K562 (cell line): ENCODE measurements around the gene PCK2. TPM values are rescaled to one million over a fixed set of nuclear protein-coding genes. Genes with fewer than 3 reads are reported as not detected.

Source experiments
- ATAC-seq: fragments of 200-7000 bp; cut with Tn5 transposase; 3 replicates; pipeline ENCODE4 v1.9.1; 2020; ENCODE audit warnings: moderate library complexity
- BruUV-seq: library from RNA; stranded (reverse); fragments of 400-500 nt; replicated peaks from 2 replicates; lab custom pipeline; 2021; lab: Mats Ljungman, UMichigan
- CTCF ChIA-PET: fragments of 300-600 bp; formaldehyde crosslinking; extraction: SDS; loops from one replicate; lab custom pipeline; 2021; ENCODE audit warnings: low intra/inter-chr PET ratio; lab: Yijun Ruan, JAX
- POLR2A ChIA-PET: fragments of 300-600, 350-650 bp; sonication (Branson Sonifier 250); formaldehyde crosslinking; extraction: SDS; loops from one replicate; lab custom pipeline; 2021; ENCODE audit warnings: antibody characterized with exemption, inconsistent platforms; lab: Yijun Ruan, JAX
- DNase-seq, 4 experiments: peaks; one replicate each; pipeline versions ENCODE4 v3.0.0 to v3.0.0-alpha.2; 2011 to 2018; ENCODE audit warnings: low spot score in 3 of 4, mixed read lengths in 3 of 4; ENCODE audit errors: extremely low read depth in 1 of 4
- FAIRE-seq: peaks from 2 replicates; lab custom pipeline; 2011; peaks lifted over from hg19 to GRCh38; lab: Jason Lieb, UNC
- H2AFZ ChIP-seq: 2 replicates; pipeline ENCODE4 v1.6.0; 2011; ENCODE audit warnings: low read depth, low read length, control low read depth, inconsistent platforms
- H3K27ac ChIP-seq: fragments of 200-600 bp; 3 replicates; pipeline ENCODE4 v1.8.0; 2011; ENCODE audit warnings: low read depth, mild to moderate bottlenecking, control low read depth, inconsistent platforms, low read length, moderate library complexity, mixed read lengths; ENCODE audit errors: extremely low read depth
- H3K27me3 ChIP-seq, 2 experiments: fragments of 300-600 bp in 1 of 2; 2 replicates in 1 of 2; 3 replicates in 1 of 2; pipeline versions ENCODE4 v1.6.0 to v1.8.0; 2011; ENCODE audit warnings: inconsistent platforms in 2 of 2, low read length in 2 of 2, mild to moderate bottlenecking in 1 of 2, mixed read lengths in 1 of 2, moderate library complexity in 1 of 2; ENCODE audit not compliant: control insufficient read depth in 2 of 2, insufficient read depth in 2 of 2
- H3K36me3 ChIP-seq: fragments of 300-600 bp; 3 replicates; pipeline ENCODE4 v1.8.0; 2011; ENCODE audit warnings: mild to moderate bottlenecking, low read length, inconsistent platforms; ENCODE audit not compliant: control insufficient read depth, insufficient read depth
- H3K4me1 ChIP-seq, 2 experiments: fragments of 200-600 bp in 1 of 2; replicated peaks in 1 of 2; 2 replicates in 1 of 2; 3 replicates in 1 of 2; pipeline versions ENCODE4 v1.5.1 to v1.8.0; 2011; ENCODE audit warnings: inconsistent platforms in 2 of 2, low read length in 2 of 2, mild to moderate bottlenecking in 1 of 2, mixed read lengths in 1 of 2, moderate library complexity in 1 of 2; ENCODE audit not compliant: control insufficient read depth in 2 of 2, insufficient read depth in 2 of 2
- H3K4me2 ChIP-seq: 2 replicates; pipeline ENCODE4 v1.6.1; 2011; ENCODE audit warnings: low read length, control low read depth, inconsistent platforms, mixed read lengths; ENCODE audit not compliant: insufficient read depth
- H3K4me3 ChIP-seq: fragments of 200-600 bp; sonication (generic), shearing (Covaris generic); 2 replicates; pipeline ENCODE4 v1.5.1; 2016; ENCODE audit warnings: control low read depth, inconsistent platforms
- H3K79me2 ChIP-seq: fragments of 200-600 bp; 3 replicates; pipeline ENCODE4 v1.8.0; 2011; ENCODE audit warnings: low read length, inconsistent platforms; ENCODE audit not compliant: control insufficient read depth, insufficient read depth
- H3K9ac ChIP-seq, 2 experiments: 2 replicates each; pipeline versions ENCODE4 v1.6.0 to v1.6.1; 2011; ENCODE audit warnings: low read depth in 2 of 2, low read length in 2 of 2, control low read depth in 1 of 2, inconsistent platforms in 1 of 2, mild to moderate bottlenecking in 1 of 2, mixed read lengths in 1 of 2; ENCODE audit not compliant: insufficient read depth in 1 of 2
- H3K9me1 ChIP-seq: one replicate; pipeline ENCODE4 v1.6.0; 2011; ENCODE audit warnings: inconsistent platforms, mild to moderate bottlenecking, low read length, moderate library complexity; ENCODE audit not compliant: control insufficient read depth, insufficient read depth
- H3K9me3 ChIP-seq: replicated peaks from 2 replicates; pipeline ENCODE4 v1.5.1; 2011; ENCODE audit warnings: low read depth, low read length, inconsistent platforms; ENCODE audit not compliant: control insufficient read depth, insufficient read depth
- H4K20me1 ChIP-seq: replicated peaks from 2 replicates; pipeline ENCODE4 v1.6.1; 2011; ENCODE audit warnings: low read length, inconsistent platforms, mixed read lengths; ENCODE audit not compliant: control insufficient read depth, insufficient read depth
- ESRRB ChIP-seq: fragments of 250-450 bp; sonication (Bioruptor Pico); IDR thresholded peaks from 2 replicates; pipeline ENCODE4 v1.5.0; 2020; ENCODE audit warnings: mild to moderate bottlenecking, moderate library complexity, borderline replicate concordance
- HMG20B ChIP-seq: fragments of 250-450 bp; sonication (Bioruptor Pico); IDR thresholded peaks from 2 replicates; pipeline ENCODE4 v1.5.0; 2021; ENCODE audit warnings: mild to moderate bottlenecking
- HMGN3 ChIP-seq: IDR thresholded peaks from 2 replicates; pipeline ENCODE4 v1.6.1; 2011; ENCODE audit warnings: borderline replicate concordance, low read depth, mild to moderate bottlenecking, mixed read lengths, low read length; ENCODE audit not compliant: insufficient read length; ENCODE audit errors: extremely low read depth
- MCM5 ChIP-seq: fragments of 450-650 bp; IDR thresholded peaks from 2 replicates; pipeline ENCODE4 v1.6.1; 2016; ENCODE audit warnings: low read depth
- MEF2D ChIP-seq: conservative IDR thresholded peaks from 2 replicates; pipeline ENCODE4 v1.6.1; 2016; ENCODE audit warnings: low read depth, missing genetic modification characterization, missing compliant biosample characterization
- SLC30A9 ChIP-seq: fragments of 250-450 bp; sonication (Bioruptor Pico); IDR thresholded peaks from 2 replicates; pipeline ENCODE4 v1.8.0; 2022; ENCODE audit warnings: mild to moderate bottlenecking, moderate library complexity
- SMARCA4 ChIP-seq: fragments of 450-650 bp; IDR thresholded peaks from 2 replicates; pipeline ENCODE4 v1.6.1; 2016
- SRSF3 ChIP-seq: fragments of 200-400 bp; formaldehyde crosslinking; IDR thresholded peaks from 2 replicates; pipeline ENCODE4 v1.6.1; 2016; ENCODE audit warnings: mild to moderate bottlenecking, low read length, moderate library complexity; ENCODE audit not compliant: insufficient read depth
- ZNF589 ChIP-seq: fragments of 200-800 bp; sonication (Bioruptor generic); IDR thresholded peaks from 2 replicates; pipeline ENCODE4 v1.6.1; 2016; ENCODE audit warnings: low read depth, missing genetic modification characterization, missing compliant biosample characterization
- WGBS: fragments of 100-300 bp; shearing (Covaris generic); methylation state at CpG from one replicate; pipeline ENCODE4 v1.1.6; 2016; ENCODE audit warnings: low coverage, mixed read lengths; ENCODE audit not compliant: insufficient coverage; ENCODE audit errors: missing lambda C conversion rate; 5-methylcytosine and 5-hydroxymethylcytosine counted together
- in situ Hi-C: fragments of 300-500 bp; cut with MboI; formaldehyde crosslinking; loops from 4 replicates; pipeline ENCODE4 v1.15.0; 2018; ENCODE audit warnings: inconsistent platforms, mixed read lengths
- intact Hi-C: fragments of 100-400 bp; cut with micrococcal nuclease; formaldehyde crosslinking; loops from 2 replicates; pipeline ENCODE4 v1.14.2; 2022
- polyA plus RNA-seq, 8 experiments: library from polyadenylated mRNA; depleted of rRNA in 4 of 8; stranded (reverse) in 5 of 8; unstranded in 3 of 8; fragments of >200 nt; fragmentation: Nextera tagmentation in 2 of 8; fragmentation: Illumina TruSeq in 1 of 8; extraction: Ambion mirVana in 2 of 8; extraction: Trizol in 1 of 8; gene quantifications; 2 replicates each; pipeline versions ENCODE4 v1.2.1 to v1.2.3, GENCODE V29; 2011 to 2014; ENCODE audit warnings: inconsistent platforms in 1 of 8, missing spikeins in 1 of 8
- total RNA-seq, 7 experiments: library from RNA; depleted of rRNA in 6 of 7; stranded (reverse); fragments of >200 nt in 6 of 7; fragmentation: Illumina TruSeq in 2 of 7; extraction: Trizol in 2 of 7; gene quantifications; 2 replicates each; pipeline versions ENCODE4 v1.2.1 to v1.2.3, GENCODE V29; 2011 to 2021; ENCODE audit warnings: low replicate concordance in 1 of 7
- TF ChIP-seq, protein P1 (sequence below): sonication (generic); formaldehyde crosslinking; IDR thresholded peaks from 2 replicates; pipeline ENCODE4 v1.8.1; 2023; ENCODE audit warnings: missing genetic modification reagents, mild to moderate bottlenecking, borderline replicate concordance
- TF ChIP-seq, protein P2 (sequence below): fragments of 250-450 bp; sonication (Bioruptor Pico); IDR thresholded peaks from 2 replicates; pipeline ENCODE4 v1.8.0; 2022; ENCODE audit warnings: moderate library complexity, mild to moderate bottlenecking, inconsistent platforms

Gene PCK2
- total and polyA plus RNA-seq, 9 of the 15 experiments (the other 6 are each of a cell fraction or from before 2014, with no cell fraction given): 3.3 to 60.9 (median 30.4) TPM

DNA sequence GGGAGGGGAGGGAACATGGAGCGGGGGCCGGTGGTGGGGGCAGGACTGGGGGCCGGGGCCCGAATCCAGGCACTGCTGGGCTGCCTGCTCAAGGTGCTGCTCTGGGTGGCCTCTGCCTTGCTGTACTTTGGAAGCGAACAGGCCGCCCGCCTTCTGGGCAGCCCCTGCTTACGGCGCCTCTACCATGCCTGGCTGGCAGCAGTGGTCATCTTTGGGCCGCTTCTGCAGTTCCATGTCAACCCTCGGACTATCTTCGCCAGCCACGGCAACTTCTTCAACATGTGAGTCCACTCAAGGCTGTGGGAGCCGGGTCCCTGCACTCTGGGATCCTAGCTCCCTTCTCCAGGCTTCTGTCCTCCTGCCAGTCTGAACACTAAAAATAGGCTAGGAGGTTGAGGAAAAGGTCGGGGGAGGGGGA lies 37.4 kb downstream of the PCK2 start (continued):
- TF ChIP-seq, protein P1, sequence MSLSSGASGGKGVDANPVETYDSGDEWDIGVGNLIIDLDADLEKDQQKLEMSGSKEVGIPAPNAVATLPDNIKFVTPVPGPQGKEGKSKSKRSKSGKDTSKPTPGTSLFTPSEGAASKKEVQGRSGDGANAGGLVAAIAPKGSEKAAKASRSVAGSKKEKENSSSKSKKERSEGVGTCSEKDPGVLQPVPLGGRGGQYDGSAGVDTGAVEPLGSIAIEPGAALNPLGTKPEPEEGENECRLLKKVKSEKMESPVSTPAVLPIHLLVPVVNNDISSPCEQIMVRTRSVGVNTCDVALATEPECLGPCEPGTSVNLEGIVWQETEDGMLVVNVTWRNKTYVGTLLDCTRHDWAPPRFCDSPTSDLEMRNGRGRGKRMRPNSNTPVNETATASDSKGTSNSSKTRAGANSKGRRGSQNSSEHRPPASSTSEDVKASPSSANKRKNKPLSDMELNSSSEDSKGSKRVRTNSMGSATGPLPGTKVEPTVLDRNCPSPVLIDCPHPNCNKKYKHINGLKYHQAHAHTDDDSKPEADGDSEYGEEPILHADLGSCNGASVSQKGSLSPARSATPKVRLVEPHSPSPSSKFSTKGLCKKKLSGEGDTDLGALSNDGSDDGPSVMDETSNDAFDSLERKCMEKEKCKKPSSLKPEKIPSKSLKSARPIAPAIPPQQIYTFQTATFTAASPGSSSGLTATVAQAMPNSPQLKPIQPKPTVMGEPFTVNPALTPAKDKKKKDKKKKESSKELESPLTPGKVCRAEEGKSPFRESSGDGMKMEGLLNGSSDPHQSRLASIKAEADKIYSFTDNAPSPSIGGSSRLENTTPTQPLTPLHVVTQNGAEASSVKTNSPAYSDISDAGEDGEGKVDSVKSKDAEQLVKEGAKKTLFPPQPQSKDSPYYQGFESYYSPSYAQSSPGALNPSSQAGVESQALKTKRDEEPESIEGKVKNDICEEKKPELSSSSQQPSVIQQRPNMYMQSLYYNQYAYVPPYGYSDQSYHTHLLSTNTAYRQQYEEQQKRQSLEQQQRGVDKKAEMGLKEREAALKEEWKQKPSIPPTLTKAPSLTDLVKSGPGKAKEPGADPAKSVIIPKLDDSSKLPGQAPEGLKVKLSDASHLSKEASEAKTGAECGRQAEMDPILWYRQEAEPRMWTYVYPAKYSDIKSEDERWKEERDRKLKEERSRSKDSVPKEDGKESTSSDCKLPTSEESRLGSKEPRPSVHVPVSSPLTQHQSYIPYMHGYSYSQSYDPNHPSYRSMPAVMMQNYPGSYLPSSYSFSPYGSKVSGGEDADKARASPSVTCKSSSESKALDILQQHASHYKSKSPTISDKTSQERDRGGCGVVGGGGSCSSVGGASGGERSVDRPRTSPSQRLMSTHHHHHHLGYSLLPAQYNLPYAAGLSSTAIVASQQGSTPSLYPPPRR (CRISPR knock-in tag): no peak
- no peak for TF ChIP-seq ZNF589 (CRISPR knock-in tag)

DNA sequence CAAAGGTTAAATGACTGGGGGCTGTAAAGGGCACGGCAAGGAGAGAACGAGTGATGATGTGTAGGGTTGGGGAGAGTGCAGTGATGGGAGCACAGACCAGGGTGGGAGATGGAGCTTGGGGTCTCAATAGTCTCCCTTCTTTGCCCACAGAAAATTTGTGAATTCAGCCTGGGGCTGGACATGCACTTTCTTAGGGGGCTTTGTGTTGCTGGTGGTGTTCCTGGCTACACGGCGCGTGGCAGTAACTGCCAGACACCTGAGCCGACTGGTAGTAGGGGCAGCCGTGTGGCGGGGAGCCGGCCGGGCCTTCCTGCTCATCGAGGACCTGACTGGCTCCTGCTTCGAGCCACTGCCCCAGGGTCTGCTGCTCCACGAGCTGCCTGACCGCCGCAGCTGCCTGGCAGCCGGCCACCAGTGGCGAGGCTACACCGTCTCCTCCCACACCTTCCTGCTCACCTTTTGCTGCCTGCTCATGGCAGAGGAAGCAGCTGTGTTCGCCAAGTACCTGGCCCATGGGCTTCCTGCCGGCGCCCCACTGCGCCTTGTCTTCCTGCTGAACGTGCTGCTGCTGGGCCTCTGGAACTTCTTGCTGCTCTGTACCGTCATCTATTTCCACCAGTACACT lies 38.1 kb downstream of the PCK2 start:
- no peak for ATAC-seq
- Histone ChIP-seq H3K4me1 (peaks cover 7 to 29% of the 10 kb centered on the region in 2 experiments; a peak in 4 of 5 replicates), H3K36me3 (no peaks in the 10 kb centered on the region), H3K9me3 (no peaks in the 10 kb centered on the region), H3K4me2 (no peak overlapping the region), H3K9me1 (no peaks in the 10 kb centered on the region), H3K27ac (no peak overlapping the region), H4K20me1 (no peaks in the 10 kb centered on the region), H3K79me2 (peaks cover 4% of the 10 kb centered on the region; the same call in 2 of the 3 replicates), H2AFZ (no peak overlapping the region), H3K4me3 (no peak overlapping the region), H3K27me3 (no peaks in the 10 kb centered on the region), H3K9ac (peak overlapping the region in 1 of 2 experiments; percentile 76; a peak in 1 of 4 replicates)
- BruUV-seq: no TSS peak
- DNase-seq: no peak
- CTCF ChIA-PET: no interaction called here
- POLR2A ChIA-PET: interaction anchor here (0.6 to 0.7 kb wide), 3 partner anchors 29 to 193 kb away, joined by 3 to 4 read pairs (median 4); no protein-coding TSS in a partner anchor
- WGBS: 79% methylated on average over 13 of the region's 24 CpGs
- in situ Hi-C loops: no loop called here
- FAIRE-seq: no peak
- intact Hi-C loops: no loop called here
- TF ChIP-seq SLC30A9 (CRISPR knock-in tag) (no peak), HMG20B (no peak), MEF2D (tag) (no peak), SMARCA4 (no peak), ESRRB (CRISPR knock-in tag) (no peak), HMGN3 (no peak), SRSF3 (no peak), MCM5 (no peak)
- TF ChIP-seq, protein P2, sequence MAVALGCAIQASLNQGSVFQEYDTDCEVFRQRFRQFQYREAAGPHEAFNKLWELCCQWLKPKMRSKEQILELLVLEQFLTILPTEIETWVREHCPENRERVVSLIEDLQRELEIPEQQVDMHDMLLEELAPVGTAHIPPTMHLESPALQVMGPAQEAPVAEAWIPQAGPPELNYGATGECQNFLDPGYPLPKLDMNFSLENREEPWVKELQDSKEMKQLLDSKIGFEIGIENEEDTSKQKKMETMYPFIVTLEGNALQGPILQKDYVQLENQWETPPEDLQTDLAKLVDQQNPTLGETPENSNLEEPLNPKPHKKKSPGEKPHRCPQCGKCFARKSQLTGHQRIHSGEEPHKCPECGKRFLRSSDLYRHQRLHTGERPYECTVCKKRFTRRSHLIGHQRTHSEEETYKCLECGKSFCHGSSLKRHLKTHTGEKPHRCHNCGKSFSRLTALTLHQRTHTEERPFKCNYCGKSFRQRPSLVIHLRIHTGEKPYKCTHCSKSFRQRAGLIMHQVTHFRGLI (CRISPR knock-in tag): no peak
